ENCODE data around the gene PIP. TPM values are rescaled to one million over a fixed set of nuclear protein-coding genes. Genes with fewer than 3 reads are reported as not detected.
A peak's percentile ranks its signal among the peaks of the same experiment; 100 is the strongest.

The PIP gene
- total and polyA plus RNA-seq, 2 of the 8 experiments (the other 6 are each of a cell fraction or from before 2014, with no cell fraction given) = not detected

GRCh38 chr7:143177374-143178119, 45.7 kb downstream of the PIP start:
- Histone ChIP-seq H3K14ac (ENCODE audit: insufficient read length) (no peak overlapping the region), H2BK12ac (ENCODE audit: low read depth, low read length) (no peak overlapping the region), H3K79me2 (ENCODE audit: control insufficient read depth in 1 of 2, insufficient read depth in 2 of 2, low read length in 2 of 2) (no peaks in the 10 kb centered on the region), H3K79me1 (ENCODE audit: low read depth, low read length) (no peaks in the 10 kb centered on the region), H3K56ac (replicated peaks; ENCODE audit: insufficient read length, low read depth, low read length) (peak overlapping the region; percentile 86), H3K4me1 (replicated peaks in 1 of 4; ENCODE audit: control insufficient read depth in 3 of 4, insufficient read depth in 4 of 4, low read length in 3 of 4) (no peaks in the 10 kb centered on the region), H2AFZ (ENCODE audit: low read length) (no peak overlapping the region), H2BK15ac (ENCODE audit: low read length) (no peak overlapping the region), H2BK20ac (ENCODE audit: low read length) (no peak overlapping the region), H3K27ac (ENCODE audit: low read depth, low read length) (no peak overlapping the region), H4K20me1 (replicated peaks in 1 of 2; ENCODE audit: control insufficient read depth in 1 of 2, insufficient read depth in 2 of 2, low read length in 2 of 2) (no peaks in the 10 kb centered on the region), H3K36me3 (ENCODE audit: control insufficient read depth in 2 of 4, insufficient read depth in 4 of 4, low read length in 3 of 4) (no peaks in the 10 kb centered on the region), H4K8ac (ENCODE audit: extremely low read depth, insufficient read depth, low read length) (no peak overlapping the region), H4K5ac (ENCODE audit: insufficient read length, low read depth, low read length) (no peak overlapping the region), H3K4me3 (ENCODE audit: extremely low read depth in 1 of 4, insufficient read depth in 2 of 4, low read depth in 3 of 4, low read length in 4 of 4) (no peak overlapping the region), H2BK120ac (replicated peaks; ENCODE audit: low read depth, low read length) (no peak overlapping the region), H3K4me2 (ENCODE audit: insufficient read depth in 1 of 2, low read depth in 2 of 2, low read length in 2 of 2) (no peak overlapping the region), H2AK5ac (ENCODE audit: low read depth, low read length) (no peak overlapping the region), H2BK5ac (ENCODE audit: low read depth, low read length) (no peak overlapping the region), H4K91ac (replicated peaks; ENCODE audit: insufficient read length, low read length) (no peak overlapping the region), H3K23ac (ENCODE audit: insufficient read length) (no peak overlapping the region), H3K4ac (replicated peaks; ENCODE audit: insufficient read length, low read depth, low read length) (no peak overlapping the region), H3K18ac (ENCODE audit: extremely low read depth, low read length) (no peak overlapping the region), H3K27me3 (replicated peaks in 1 of 4; ENCODE audit: control insufficient read depth in 3 of 4, extremely low read depth in 1 of 4, insufficient read depth in 3 of 4, low read length in 3 of 4) (no peaks in the 10 kb centered on the region), H3K9ac (replicated peaks in 1 of 4; ENCODE audit: extremely low read depth in 1 of 4, low read depth in 3 of 4, low read length in 3 of 4) (no peak overlapping the region), H3K23me2 (ENCODE audit: low read depth, low read length) (no peaks in the 10 kb centered on the region; the same call in 1 of the 2 replicates), H3K9me3 (ENCODE audit: insufficient read depth in 2 of 2, low read depth in 1 of 2, low read length in 1 of 2) (no peaks in the 10 kb centered on the region)
- POLR2A ChIA-PET (ENCODE audit: partially characterized antibody) = no interaction called here
- DNase-seq (ENCODE audit: low read depth in 1 of 2, low spot score in 2 of 2) (no peak), FAIRE-seq (no peak)
- CTCF ChIA-PET (ENCODE audit: partially characterized antibody) = interaction anchor here (1.3 to 1.4 kb wide), 4 partner anchors 38 to 172 kb away, joined by 3 to 6 read pairs (median 4); no protein-coding TSS in a partner anchor
- 88% methylated on average over 2 of the region's 2 CpGs; no CpG with 5 or more reads in 1 of the 2 experiments for WGBS, 2 experiments (ENCODE audit: extremely low coverage in 1 of 2, insufficient coverage in 1 of 2, insufficient read length in 1 of 2, insufficient replicate concordance in 2 of 2, low coverage in 1 of 2, low lambda C conversion rate in 2 of 2, missing lambda C conversion rate in 1 of 2)
- TF ChIP-seq EZH2 (IDR thresholded peaks at IDR 0.05; ENCODE audit: low read depth, low read length, severe bottlenecking) (no peak), RNF2 (IDR thresholded peaks at IDR 0.05; ENCODE audit: borderline replicate concordance, low read depth, low read length, missing control alignments, poor library complexity, severe bottlenecking) (no peak), TBP (IDR thresholded peaks at IDR 0.05; ENCODE audit: low read depth, low read length) (no peak), ZNF274 (IDR thresholded peaks at IDR 0.05; ENCODE audit: borderline replicate concordance, extremely low read depth, low read length) (no peak), SAP30 (IDR thresholded peaks at IDR 0.05; ENCODE audit: insufficient read depth, insufficient replicate concordance, low read length) (no peak), ATF2 (IDR thresholded peaks at IDR 0.05; ENCODE audit: low read length) (no peak), CEBPB (IDR thresholded peaks at IDR 0.05; ENCODE audit: low read depth, low read length) (no peak), SP4 (IDR thresholded peaks at IDR 0.05; ENCODE audit: low read length) (no peak), POLR2A (IDR thresholded peaks at IDR 0.05; ENCODE audit: control extremely low read depth in 1 of 2, low read depth in 2 of 2, low read length in 2 of 2) (no peak), CBX5 (IDR thresholded peaks at IDR 0.05; ENCODE audit: low read depth, low read length) (no peak), RBBP5 (IDR thresholded peaks at IDR 0.05; ENCODE audit: borderline replicate concordance, low read depth, low read length) (no peak)

All from H1 (cell line).